H9 (cell line): Measurements from ENCODE around the gene SRSF10. TPM values are rescaled to one million over a fixed set of nuclear protein-coding genes. Genes with fewer than 3 reads are reported as not detected.

Experiments
- DNase-seq: peaks from one replicate; pipeline ENCODE4 v3.0.0-alpha.2; 2017
- H2AFZ ChIP-seq: one replicate; pipeline ENCODE4 v1.6.1; 2013; ENCODE audit warnings: mild to moderate bottlenecking, low read length, control low read depth, moderate library complexity
- H2AK5ac ChIP-seq: 2 replicates; pipeline ENCODE4 v1.6.1; 2013; ENCODE audit warnings: low read length, control low read depth, mixed read lengths; ENCODE audit not compliant: insufficient read length
- H2BK120ac ChIP-seq: one replicate; pipeline ENCODE4 v1.6.1; 2013; ENCODE audit warnings: low read depth, mild to moderate bottlenecking, low read length, control low read depth, inconsistent platforms; ENCODE audit not compliant: poor library complexity, severe bottlenecking
- H2BK12ac ChIP-seq: 2 replicates; pipeline ENCODE4 v1.6.1; 2013; ENCODE audit warnings: low read length, control low read depth, mixed read lengths, low read depth; ENCODE audit not compliant: insufficient read length
- H2BK15ac ChIP-seq: 2 replicates; pipeline ENCODE4 v1.6.1; 2013; ENCODE audit warnings: low read depth, low read length, control low read depth
- H2BK20ac ChIP-seq: one replicate; pipeline ENCODE4 v1.6.1; 2013; ENCODE audit warnings: low read depth, mild to moderate bottlenecking, low read length, control low read depth, inconsistent platforms; ENCODE audit not compliant: poor library complexity, severe bottlenecking
- H2BK5ac ChIP-seq: 2 replicates; pipeline ENCODE4 v1.6.1; 2013; ENCODE audit warnings: low read length, control low read depth, mixed read lengths; ENCODE audit not compliant: insufficient read length
- H3K14ac ChIP-seq: 2 replicates; pipeline ENCODE4 v1.6.1; 2013; ENCODE audit warnings: low read length, control low read depth; ENCODE audit not compliant: insufficient read depth
- H3K18ac ChIP-seq: 2 replicates; pipeline ENCODE4 v1.6.1; 2013; ENCODE audit warnings: low read depth, mild to moderate bottlenecking, mixed read lengths, low read length, control low read depth; ENCODE audit not compliant: insufficient read length
- H3K23ac ChIP-seq: 2 replicates; pipeline ENCODE4 v1.6.1; 2013; ENCODE audit warnings: low read length, control low read depth, mixed read lengths, low read depth; ENCODE audit not compliant: insufficient read length
- H3K23me2 ChIP-seq: 2 replicates; pipeline ENCODE4 v1.6.1; 2013; ENCODE audit warnings: low read depth, mild to moderate bottlenecking, mixed read lengths, low read length, control low read depth; ENCODE audit not compliant: insufficient read length, poor library complexity, severe bottlenecking
- H3K27ac ChIP-seq: 2 replicates; pipeline ENCODE4 v1.5.1; 2013; ENCODE audit warnings: low read length, control low read depth, mixed read lengths, low read depth; ENCODE audit not compliant: insufficient read length
- H3K27me3 ChIP-seq: 2 replicates; pipeline ENCODE4 v1.6.1; 2013; ENCODE audit warnings: low read length, control low read depth, inconsistent platforms; ENCODE audit not compliant: insufficient read depth
- H3K4ac ChIP-seq: 2 replicates; pipeline ENCODE4 v1.6.1; 2013; ENCODE audit warnings: low read depth, mild to moderate bottlenecking, control low read depth, inconsistent platforms, low read length, moderate library complexity
- H3K4me1 ChIP-seq: 2 replicates; pipeline ENCODE4 v1.6.1; 2013; ENCODE audit warnings: low read length, control low read depth, inconsistent platforms; ENCODE audit not compliant: insufficient read depth
- H3K4me2 ChIP-seq: 2 replicates; pipeline ENCODE4 v1.6.1; 2013; ENCODE audit warnings: low read length, control low read depth, mixed read lengths; ENCODE audit not compliant: insufficient read length, insufficient read depth
- H3K56ac ChIP-seq: 2 replicates; pipeline ENCODE4 v1.6.1; 2013; ENCODE audit warnings: low read depth, mild to moderate bottlenecking, mixed read lengths, low read length, control low read depth; ENCODE audit not compliant: insufficient read length
- H3K79me1 ChIP-seq: 2 replicates; pipeline ENCODE4 v1.6.1; 2013; ENCODE audit warnings: low read depth, mild to moderate bottlenecking, moderate library complexity, low read length, control low read depth, inconsistent platforms; ENCODE audit not compliant: insufficient read depth, poor library complexity, severe bottlenecking
- H3K79me2 ChIP-seq: 2 replicates; pipeline ENCODE4 v1.6.1; 2013; ENCODE audit warnings: low read length, control low read depth, inconsistent platforms; ENCODE audit not compliant: insufficient read depth
- H3K9ac ChIP-seq: 2 replicates; pipeline ENCODE4 v1.6.1; 2013; ENCODE audit warnings: low read length, control low read depth, mixed read lengths; ENCODE audit not compliant: insufficient read length; ENCODE audit errors: extremely low read depth
- H3K9me3 ChIP-seq: one replicate; pipeline ENCODE4 v1.6.1; 2013; ENCODE audit warnings: low read depth, low read length, inconsistent platforms; ENCODE audit not compliant: control insufficient read depth
- H3T11ph ChIP-seq: one replicate; pipeline ENCODE4 v1.6.1; 2013; ENCODE audit warnings: mild to moderate bottlenecking, low read length, control low read depth, inconsistent platforms
- H4K20me1 ChIP-seq: one replicate; pipeline ENCODE4 v1.6.1; 2013; ENCODE audit not compliant: control insufficient read depth, insufficient read length, insufficient read depth
- H4K5ac ChIP-seq: 2 replicates; pipeline ENCODE4 v1.6.1; 2013; ENCODE audit warnings: low read depth, mild to moderate bottlenecking, mixed read lengths, low read length, control low read depth; ENCODE audit not compliant: insufficient read length
- H4K8ac ChIP-seq: replicated peaks from 2 replicates; pipeline ENCODE4 v1.6.1; 2013; ENCODE audit warnings: low read length, control low read depth, mixed read lengths, low read depth; ENCODE audit not compliant: insufficient read length
- H4K91ac ChIP-seq: 2 replicates; pipeline ENCODE4 v1.6.1; 2013; ENCODE audit warnings: low read depth, mild to moderate bottlenecking, moderate library complexity, mixed read lengths, low read length, control low read depth; ENCODE audit not compliant: insufficient read length
- H3K27ac Mint-ChIP-seq, 3 experiments: 2 replicates in 2 of 3; 3 replicates in 1 of 3; pipeline ENCODE4 v1.8.0; 2020 to 2021; ENCODE audit warnings: mixed read lengths in 3 of 3, mild to moderate bottlenecking in 1 of 3, moderate library complexity in 1 of 3
- H3K27me3 Mint-ChIP-seq: 2 replicates; pipeline ENCODE4 v1.8.0; 2021; ENCODE audit warnings: low read depth, mild to moderate bottlenecking, moderate library complexity, mixed read lengths
- H3K36me3 Mint-ChIP-seq, 3 experiments: 2 replicates in 2 of 3; 3 replicates in 1 of 3; pipeline ENCODE4 v1.8.0; 2020 to 2021; ENCODE audit warnings: low read depth in 3 of 3, mixed read lengths in 3 of 3; ENCODE audit not compliant: insufficient read depth in 1 of 3
- H3K4me1 Mint-ChIP-seq, 2 experiments: 2 replicates each; pipeline ENCODE4 v1.8.0; 2020; ENCODE audit warnings: mixed read lengths in 2 of 2
- H3K4me3 Mint-ChIP-seq, 2 experiments: 2 replicates in 1 of 2; 3 replicates in 1 of 2; pipeline ENCODE4 v1.8.0; 2020 to 2021; ENCODE audit warnings: mild to moderate bottlenecking in 2 of 2, mixed read lengths in 2 of 2, moderate library complexity in 1 of 2
- H3K9me3 Mint-ChIP-seq, 2 experiments: 2 replicates in 1 of 2; 3 replicates in 1 of 2; pipeline ENCODE4 v1.8.0; 2020; ENCODE audit warnings: mild to moderate bottlenecking in 2 of 2, mixed read lengths in 2 of 2, moderate library complexity in 1 of 2
- CTCF ChIP-seq: fragments of 200-600 bp; sonication (generic); conservative IDR thresholded peaks from 3 replicates; pipeline ENCODE4 v1.8.0; 2021; ENCODE audit warnings: antibody characterized with exemption, mild to moderate bottlenecking
- WGBS: extraction: QIAGEN DNeasy Blood & Tissue Kit; methylation state at CpG from one replicate; pipeline ENCODE4 v1.1.7; 2013; ENCODE audit warnings: missing lambda C conversion rate, low lambda C conversion rate, mixed read lengths; ENCODE audit not compliant: insufficient read length; ENCODE audit errors: extremely low coverage; 5-methylcytosine and 5-hydroxymethylcytosine counted together
- total RNA-seq: library from RNA; stranded (reverse); gene quantifications from 2 replicates; pipeline ENCODE4 v1.2.1, GENCODE V29; 2021

The SRSF10 gene
- total RNA-seq, 1 experiment from 2014 or later = 238 TPM

GRCh38 chr1:23979387-23979880, 693 bp downstream of the SRSF10 start:
- H3K27me3 Mint-ChIP-seq = peaks cover 1% of the 10 kb centered on the region; the same call in 1 of the 2 replicates
- no CpG with 5 or more reads among the region's 13 CpGs for WGBS

More at GRCh38 chr1:23979387-23979880, 693 bp downstream of the SRSF10 start:
- Mint-ChIP-seq H3K4me1 (peaks cover 37 to 55% of the 10 kb centered on the region in 2 experiments), H3K36me3 (peaks cover 23 to 50% (median 48%) of the 10 kb centered on the region in 3 experiments), H3K4me3 (peak overlapping the region; percentile 92 to 94), H3K27ac (peak overlapping the region; percentile 86 to 97 (median 95); a peak in 6 of 7 replicates), H3K9me3 (peaks cover 0 to 3% of the 10 kb centered on the region in 2 experiments; a peak in 1 of 5 replicates)
- no peaks in the 10 kb centered on the region for H3K27me3 ChIP-seq
- no peak overlapping the region for H2BK5ac ChIP-seq
- no peak overlapping the region for H4K8ac ChIP-seq
- H3K14ac ChIP-seq = peak overlapping the region; percentile 100; the same call in 1 of the 2 replicates
- no peak for TF ChIP-seq CTCF
- H3K27ac ChIP-seq = no peak overlapping the region
- H3K18ac ChIP-seq = no peak overlapping the region
- peak overlapping the region; percentile 98 for H4K91ac ChIP-seq
- H4K5ac ChIP-seq = no peak overlapping the region
- H3K23me2 ChIP-seq = no peaks in the 10 kb centered on the region
- no peak overlapping the region for H3T11ph ChIP-seq
- H3K79me1 ChIP-seq = no peaks in the 10 kb centered on the region
- no peaks in the 10 kb centered on the region for H3K9me3 ChIP-seq
- H3K56ac ChIP-seq = no peak overlapping the region
- H2BK20ac ChIP-seq = no peak overlapping the region
- DNase-seq = no peak
- H2BK120ac ChIP-seq = peak overlapping the region; percentile 38
- peaks cover 2% of the 10 kb centered on the region; the same call in 1 of the 2 replicates for H3K4me1 ChIP-seq
- H2AFZ ChIP-seq = no peak overlapping the region
- H3K9ac ChIP-seq = peak overlapping the region; percentile 98
- H2BK12ac ChIP-seq = no peak overlapping the region
- peak overlapping the region; percentile 70 for H3K4me2 ChIP-seq
- H3K79me2 ChIP-seq = peaks cover 49% of the 10 kb centered on the region
- no peak overlapping the region for H2AK5ac ChIP-seq
- no peaks in the 10 kb centered on the region for H4K20me1 ChIP-seq
- peak overlapping the region; percentile 57; the same call in 1 of the 2 replicates for H3K4ac ChIP-seq
- H2BK15ac ChIP-seq = no peak overlapping the region
- H3K23ac ChIP-seq = no peak overlapping the region
